ENCODE results near the gene GFPT2.

GRCh38 chr5:180301253-180301652 lies 51.9 kb downstream of the GFPT2 start:
- TF ChIP-seq POLR2A (IDR thresholded peaks at IDR 0.05; ENCODE audit: low read length) (no peak), GATA1 (IDR thresholded peaks at IDR 0.05; ENCODE audit: low read depth, low read length) (no peak)
